H4 (cell line): ENCODE results near the gene PPP4R3B. TPM values are rescaled to one million over a fixed set of nuclear protein-coding genes. Genes with fewer than 3 reads are reported as not detected.
"Not testable (repeated sequence)": the region's sequence is repeated elsewhere in the genome, so short reads cannot be mapped to it uniquely, and the experiment has no call there.

ENCODE experiments used
- DNase-seq: peaks from one replicate; pipeline ENCODE4 v3.0.0-alpha.2; 2015; ENCODE audit warnings: low spot score
- total RNA-seq: library from RNA; depleted of rRNA; stranded (reverse); fragments of >200 nt; shearing (Covaris generic); gene quantifications from 2 replicates; pipeline ENCODE4 v1.2.3, GENCODE V29; 2014

The PPP4R3B gene
- total RNA-seq, 1 experiment from 2014 or later = 26.8 TPM

- DNase-seq = no peak
These were observed 21.9 kb downstream of the PPP4R3B start for GRCh38 chr2:55595536-55595935.

GRCh38 chr2:55592130-55592529 lies 25.3 kb downstream of the PPP4R3B start:
- DNase-seq = no peak

- DNase-seq = no peak
These were observed 26.5 kb downstream of the PPP4R3B start for GRCh38 chr2:55590810-55591440.

GRCh38 chr2:55585451-55586080 lies 31.9 kb downstream of the PPP4R3B start:
- peak; percentile 22 for DNase-seq

GRCh38 chr2:55581874-55582547 lies 35.4 kb downstream of the PPP4R3B start:
- DNase-seq = peak; percentile 32

- no peak for DNase-seq
These were observed 36.0 kb downstream of the PPP4R3B start for GRCh38 chr2:55581435-55581834.

GRCh38 chr2:55569002-55569401 lies 48.4 kb downstream of the PPP4R3B start:
- not testable (repeated sequence) for DNase-seq

GRCh38 chr2:55567298-55567697 lies 50.1 kb downstream of the PPP4R3B start:
- DNase-seq = no peak

- no peak for DNase-seq
These were observed 51.8 kb downstream of the PPP4R3B start for GRCh38 chr2:55565613-55566012.

- no peak for DNase-seq
These were observed 56.6 kb downstream of the PPP4R3B start for GRCh38 chr2:55560855-55561254.

- no peak for DNase-seq
These were observed 60.6 kb downstream of the PPP4R3B start for GRCh38 chr2:55556809-55557208.

- no peak for DNase-seq
These were observed 61.4 kb downstream of the PPP4R3B start for GRCh38 chr2:55555977-55556376.

- no peak for DNase-seq
These were observed 64.1 kb downstream of the PPP4R3B start for GRCh38 chr2:55553321-55553720.

GRCh38 chr2:55550368-55551102 lies 66.9 kb downstream of the PPP4R3B start:
- no peak for DNase-seq

- not testable (repeated sequence) for DNase-seq
These were observed 69.7 kb downstream of the PPP4R3B start for GRCh38 chr2:55547679-55548078.

GRCh38 chr2:55547001-55547400 lies 70.4 kb downstream of the PPP4R3B start:
- DNase-seq = no peak

- DNase-seq = no peak
These were observed 86.8 kb downstream of the PPP4R3B start for GRCh38 chr2:55530539-55531081.

- DNase-seq = no peak
These were observed 91.2 kb downstream of the PPP4R3B start for GRCh38 chr2:55526174-55526573.

- no peak for DNase-seq
These were observed 92.5 kb downstream of the PPP4R3B start for GRCh38 chr2:55524884-55525437.

GRCh38 chr2:55519938-55520885 lies 97.2 kb downstream of the PPP4R3B start:
- DNase-seq = peak; percentile 11

- no peak for DNase-seq
These were observed 98.6 kb downstream of the PPP4R3B start for GRCh38 chr2:55518841-55519165.
